Measurements from ENCODE around the gene NDRG2. TPM values are rescaled to one million over a fixed set of nuclear protein-coding genes. Genes with fewer than 3 reads are reported as not detected.

NDRG2 gene
- total RNA-seq, 1 experiment from 2014 or later, result 18.9 TPM

GRCh38 chr14:21038441-21039422 is 13.9 kb upstream of the NDRG2 start:
- no peaks in the 10 kb centered on the region for H3K9me3 ChIP-seq (ENCODE audit: control insufficient read depth in 1 of 2, insufficient read depth in 1 of 2, low read depth in 1 of 2, low read length in 2 of 2)
- no peak overlapping the region for H3K4me2 ChIP-seq (ENCODE audit: low read length)
- no peaks in the 10 kb centered on the region for H3K9me2 ChIP-seq (ENCODE audit: insufficient read depth)
- peaks cover 0 to 7% of the 10 kb centered on the region in 2 experiments; a peak in 1 of 4 replicates for H3K4me1 ChIP-seq (ENCODE audit: control insufficient read depth in 1 of 2, insufficient read depth in 2 of 2, low read length in 2 of 2)
- DNase-seq (ENCODE audit: low read depth, low spot score), result no peak
- H3K36me3 ChIP-seq (ENCODE audit: control insufficient read depth in 1 of 2, insufficient read depth in 2 of 2, low read length in 2 of 2), result no peaks in the 10 kb centered on the region
- no peaks in the 10 kb centered on the region; the same call in 1 of the 2 replicates for H3K27me3 ChIP-seq (ENCODE audit: insufficient read depth, low read length)
- no peak overlapping the region for H3K27ac ChIP-seq (ENCODE audit: low read depth, low read length)
- intact Hi-C loops (cut with micrococcal nuclease), result no loop called here
- no peak overlapping the region for H2AFZ ChIP-seq (ENCODE audit: low read depth, low read length, poor library complexity, severe bottlenecking)
- TF ChIP-seq RAD21 (IDR thresholded peaks at IDR 0.05; ENCODE audit: low read depth) (no peak), POLR2A (IDR thresholded peaks at IDR 0.05; ENCODE audit: borderline replicate concordance, extremely low read depth, insufficient read depth, insufficient read length) (no peak), SIN3A (IDR thresholded peaks at IDR 0.05; ENCODE audit: low read depth) (no peak), EGR1 (IDR thresholded peaks at IDR 0.05; ENCODE audit: low read depth) (no peak), ATF3 (IDR thresholded peaks at IDR 0.05) (no peak), EZH2phosphoT487 (IDR thresholded peaks at IDR 0.05; ENCODE audit: borderline replicate concordance) (no peak), FOSL1 (IDR thresholded peaks at IDR 0.05; ENCODE audit: low read depth) (no peak), REST (IDR thresholded peaks at IDR 0.05; ENCODE audit: low read depth) (no peak), ZBTB33 (IDR thresholded peaks at IDR 0.05; ENCODE audit: extremely low read depth, insufficient replicate concordance, low read length) (no peak), TCF7L2 (IDR thresholded peaks at IDR 0.05; ENCODE audit: borderline replicate concordance, extremely low read depth, insufficient read depth, insufficient read length) (no peak), SP1 (IDR thresholded peaks at IDR 0.05; ENCODE audit: low read depth) (no peak), JUND (IDR thresholded peaks at IDR 0.05) (no peak), ZNF274 (IDR thresholded peaks at IDR 0.05; ENCODE audit: low read depth, low read length) (no peak), CTCF (IDR thresholded peaks at IDR 0.05 in 2 of 3, conservative IDR thresholded peaks at IDR 0.05 in 1 of 3; ENCODE audit: borderline replicate concordance in 1 of 3, insufficient read depth in 1 of 3, low read depth in 2 of 3, low read length in 2 of 3) (no peak)
- H3K4me3 ChIP-seq (replicated peaks in 1 of 2; ENCODE audit: low read depth in 1 of 2, low read length in 2 of 2), result no peak overlapping the region
- POLR2A ChIA-PET, result no interaction called here
- H3K9ac ChIP-seq (ENCODE audit: low read length), result no peak overlapping the region
- RAD21 ChIA-PET (ENCODE audit: low non-redundant PET in 1 of 2, low total read pairs in 2 of 2, uncharacterized antibody in 2 of 2, unreplicated experiment in 2 of 2), result interaction anchor here (1.9 to 2.2 kb wide), 2 partner anchors 24 kb away, joined by 24 to 30 read pairs; no protein-coding TSS in a partner anchor
- BruUV-seq (replicated peaks), result no TSS peak
- no peaks in the 10 kb centered on the region for H4K20me1 ChIP-seq (ENCODE audit: insufficient read depth)
- no peaks in the 10 kb centered on the region for H3K79me2 ChIP-seq (ENCODE audit: insufficient read depth, low read length)
- ATAC-seq, result no peak
- CTCF ChIA-PET, result interaction anchor here (0.7 to 5.4 kb wide), 7 partner anchors 10 to 181 kb away, joined by 3 to 148 read pairs (median 8); no protein-coding TSS in a partner anchor

Data from HCT116 (cell line).